B cell (primary cell): ENCODE measurements around the gene SERPINA9. TPM values are rescaled to one million over a fixed set of nuclear protein-coding genes. Genes with fewer than 3 reads are reported as not detected.

Experiments used
- ATAC-seq: fragments of 200-7000 bp; cut with Tn5 transposase; one replicate; pipeline ENCODE4 v1.10.0; 2021; ENCODE audit warnings: low read depth, mild to moderate bottlenecking, moderate number of reproducible peaks, moderate library complexity
- CTCF ChIA-PET: fragments of 350-600 bp; sonication (Branson Sonifier 250); formaldehyde crosslinking; loops from one replicate; lab custom pipeline; 2021; ENCODE audit warnings: antibody characterized with exemption, inconsistent platforms; lab: Charles Lee
- POLR2A ChIA-PET: fragments of 350-600 bp; sonication (Branson Sonifier 250); formaldehyde crosslinking; loops from one replicate; lab custom pipeline; 2021; ENCODE audit warnings: antibody characterized with exemption; lab: Charles Lee
- DNase-seq: peaks from one replicate; pipeline ENCODE4 v3.0.0; 2013
- H2AFZ ChIP-seq: 2 replicates; pipeline ENCODE4 v1.6.1; 2012; ENCODE audit warnings: mild to moderate bottlenecking, low read depth, low read length; ENCODE audit not compliant: insufficient read depth, poor library complexity, severe bottlenecking
- H3K27ac ChIP-seq, 2 donors: 1 replicate in 1 of 2; 2 replicates in 1 of 2; pipeline ENCODE4 v1.5.1; 2012 to 2013; ENCODE audit warnings: low read length in 2 of 2, mild to moderate bottlenecking in 2 of 2, moderate library complexity in 1 of 2
- H3K27me3 ChIP-seq, 4 experiments: fragments of 200-600 bp in 1 of 4; sonication (generic) in 1 of 4; replicated peaks in 1 of 4; 1 replicate in 2 of 4; 2 replicates in 2 of 4; pipeline versions ENCODE4 v1.6.1 to v1.7.0; 2013 to 2016; ENCODE audit warnings: low read length in 3 of 4, mild to moderate bottlenecking in 2 of 4, mixed read lengths in 1 of 4, moderate library complexity in 1 of 4; ENCODE audit not compliant: insufficient read depth in 4 of 4, control insufficient read depth in 3 of 4; ENCODE audit errors: control extremely low read depth in 1 of 4
- H3K36me3 ChIP-seq, 2 experiments: replicated peaks in 1 of 2; 1 replicate in 1 of 2; 2 replicates in 1 of 2; pipeline versions ENCODE4 v1.6.1 to v1.7.1; 2013; ENCODE audit warnings: low read length in 1 of 2; ENCODE audit not compliant: insufficient read depth in 2 of 2, control insufficient read depth in 1 of 2; ENCODE audit errors: control extremely low read depth in 1 of 2, extremely low read depth in 1 of 2
- H3K4me1 ChIP-seq, 2 donors: fragments of 200-600 bp in 1 of 2; sonication (generic) in 1 of 2; 1 replicate in 1 of 2; 2 replicates in 1 of 2; pipeline versions ENCODE4 v1.5.1 to v1.6.1; 2013 to 2017; ENCODE audit warnings: low read length in 2 of 2; ENCODE audit not compliant: control insufficient read depth in 2 of 2, insufficient read depth in 2 of 2
- H3K4me2 ChIP-seq: replicated peaks from 2 replicates; pipeline ENCODE3; 2012; ENCODE audit warnings: mild to moderate bottlenecking, low read depth, low read length; ENCODE audit not compliant: poor library complexity, severe bottlenecking
- H3K4me3 ChIP-seq, 5 experiments: fragments of 200-600 bp in 1 of 5; sonication (generic) in 1 of 5; 1 replicate in 3 of 5; 2 replicates in 2 of 5; pipeline versions ENCODE4 v1.5.1 to v1.7.0; 2011 to 2016; ENCODE audit warnings: low read length in 4 of 5, mild to moderate bottlenecking in 4 of 5, low read depth in 2 of 5, control low read depth in 1 of 5, moderate library complexity in 1 of 5; ENCODE audit not compliant: insufficient read depth in 1 of 5; ENCODE audit errors: control extremely low read depth in 1 of 5, extremely low read depth in 1 of 5
- H3K79me2 ChIP-seq: fragments of 200-600 bp; sonication (generic); one replicate; pipeline ENCODE4 v1.6.0; 2016; ENCODE audit warnings: low read length; ENCODE audit not compliant: control insufficient read depth, insufficient read depth
- H3K9ac ChIP-seq: fragments of 200-600 bp; sonication (generic); 2 replicates; pipeline ENCODE4 v1.6.1; 2017; ENCODE audit warnings: mild to moderate bottlenecking, low read length, moderate library complexity
- H3K9me3 ChIP-seq, 3 donors: one replicate each; pipeline versions ENCODE4 v1.6.1 to v1.7.1; 2013; ENCODE audit warnings: low read length in 2 of 3; ENCODE audit not compliant: control insufficient read depth in 2 of 3, insufficient read depth in 1 of 3; ENCODE audit errors: control extremely low read depth in 1 of 3
- H4K20me1 ChIP-seq: 2 replicates; pipeline ENCODE4 v1.6.0; 2012; ENCODE audit warnings: mild to moderate bottlenecking, low read length; ENCODE audit not compliant: insufficient read depth, control insufficient read depth, poor library complexity, severe bottlenecking
- H3K27ac Mint-ChIP-seq: one replicate; pipeline ENCODE4 v1.8.0; 2021; ENCODE audit warnings: mixed read lengths
- H3K27me3 Mint-ChIP-seq: one replicate; pipeline ENCODE4 v1.8.0; 2021; ENCODE audit warnings: mixed read lengths
- H3K4me1 Mint-ChIP-seq: one replicate; pipeline ENCODE4 v1.8.0; 2021; ENCODE audit warnings: mixed read lengths
- H3K4me3 Mint-ChIP-seq: one replicate; pipeline ENCODE4 v1.8.0; 2021; ENCODE audit warnings: mixed read lengths
- H3K9me3 Mint-ChIP-seq: one replicate; pipeline ENCODE4 v1.8.0; 2022; ENCODE audit warnings: mixed read lengths; ENCODE audit not compliant: insufficient read depth
- CTCF ChIP-seq: fragments of 200-600 bp; IDR thresholded peaks from one replicate; pipeline ENCODE4 v1.8.0; 2022; ENCODE audit warnings: antibody characterized with exemption, mild to moderate bottlenecking
- EZH2 ChIP-seq: IDR thresholded peaks from 2 replicates; pipeline ENCODE4 v1.6.1; 2012; ENCODE audit warnings: borderline replicate concordance, low read depth, mild to moderate bottlenecking, moderate library complexity, low read length; ENCODE audit not compliant: insufficient read depth, poor library complexity, severe bottlenecking
- WGBS: methylation state at CpG from one replicate; pipeline ENCODE4 v1.1.5; 2013; ENCODE audit warnings: missing lambda C conversion rate; ENCODE audit not compliant: insufficient coverage; 5-methylcytosine and 5-hydroxymethylcytosine counted together
- intact Hi-C: fragments of 100-400 bp; cut with micrococcal nuclease; formaldehyde crosslinking; loops from one replicate; pipeline ENCODE4 v1.10.0; 2022
- polyA plus RNA-seq: library from polyadenylated mRNA; depleted of rRNA; stranded (reverse); fragments of >200 nt; gene quantifications from 2 replicates; pipeline ENCODE4 v1.2.3, GENCODE V29; 2012
- total RNA-seq, 2 donors: library from RNA; stranded (reverse); fragments of 120-200 nt in 1 of 2; gene quantifications; 1 replicate in 1 of 2; 2 replicates in 1 of 2; pipeline versions ENCODE4 v1.2.3 to v1.2.4, GENCODE V29; 2013 to 2022

The SERPINA9 gene
- total and polyA plus RNA-seq, 2 donors (not counting 1 experiment from before 2014, with no cell fraction given), result 0.74 TPM; not detected in 1

GRCh38 chr14:94505206-94505605 lies 29.2 kb upstream of the SERPINA9 start:
- 89% methylated on average over 4 of the region's 4 CpGs for WGBS
- intact Hi-C loops, result no loop called here
- ATAC-seq, result no peak
- no peaks in the 10 kb centered on the region for H3K79me2 ChIP-seq
- H3K27me3 ChIP-seq, result no peaks in the 10 kb centered on the region
- H3K9ac ChIP-seq, result no peak overlapping the region
- no peak overlapping the region for H3K27ac ChIP-seq
- DNase-seq, result no peak
- ChIA-PET POLR2A (no interaction called here), CTCF (no interaction called here)
- peaks cover 12% of the 10 kb centered on the region for H3K27me3 Mint-ChIP-seq
- no peak overlapping the region for H3K4me2 ChIP-seq
- H2AFZ ChIP-seq, result no peak overlapping the region
- H3K4me1 ChIP-seq, result no peaks in the 10 kb centered on the region
- TF ChIP-seq CTCF (no peak), EZH2 (no peak)
- no peaks in the 10 kb centered on the region for H3K4me1 Mint-ChIP-seq
- peaks cover 0 to 13% (median 0%) of the 10 kb centered on the region in 3 donors for H3K9me3 ChIP-seq
- H3K36me3 ChIP-seq, result no peaks in the 10 kb centered on the region
- no peak overlapping the region for H3K27ac Mint-ChIP-seq
- H3K9me3 Mint-ChIP-seq, result no peaks in the 10 kb centered on the region
- H3K4me3 Mint-ChIP-seq, result no peak overlapping the region
- no peak overlapping the region for H3K4me3 ChIP-seq
- H4K20me1 ChIP-seq, result no peaks in the 10 kb centered on the region

- 83% methylated on average over 10 of the region's 16 CpGs for WGBS
- intact Hi-C loops, result no loop called here
- Histone ChIP-seq H3K36me3 (no peaks in the 10 kb centered on the region), H4K20me1 (no peaks in the 10 kb centered on the region), H3K9me3 (peaks cover 0 to 16% (median 0%) of the 10 kb centered on the region in 3 donors), H3K4me3 (no peak overlapping the region), H3K4me1 (no peaks in the 10 kb centered on the region), H3K27ac (no peak overlapping the region), H2AFZ (no peak overlapping the region), H3K9ac (no peak overlapping the region), H3K27me3 (no peaks in the 10 kb centered on the region), H3K4me2 (no peak overlapping the region), H3K79me2 (no peaks in the 10 kb centered on the region)
- Mint-ChIP-seq H3K27ac (no peak overlapping the region), H3K4me1 (no peaks in the 10 kb centered on the region), H3K27me3 (peaks cover 8% of the 10 kb centered on the region), H3K4me3 (no peak overlapping the region), H3K9me3 (no peaks in the 10 kb centered on the region)
- no peak for ATAC-seq
- DNase-seq, result no peak
- TF ChIP-seq CTCF (no peak), EZH2 (no peak)
- POLR2A ChIA-PET, result no interaction called here
- CTCF ChIA-PET, result no interaction called here
These were observed 25.9 kb upstream of the SERPINA9 start for GRCh38 chr14:94501588-94502516.
